BJ (cell line): ENCODE data around the gene SEZ6L. TPM values are rescaled to one million over a fixed set of nuclear protein-coding genes. Genes with fewer than 3 reads are reported as not detected.

Source experiments
- CTCF ChIA-PET: fragments of 350-600 bp; formaldehyde crosslinking; extraction: SDS; loops from one replicate; lab custom pipeline; 2021; ENCODE audit warnings: antibody characterized with exemption, inconsistent platforms; lab: Yijun Ruan, JAX
- POLR2A ChIA-PET: fragments of 300-600 bp; sonication (Branson Sonifier 250); formaldehyde crosslinking; extraction: SDS; loops from one replicate; lab custom pipeline; 2021; ENCODE audit warnings: antibody characterized with exemption; lab: Charles Lee
- DNase-seq: peaks from one replicate; pipeline ENCODE4 v3.0.0-alpha.2; 2011; ENCODE audit warnings: low read depth
- H3K27me3 ChIP-seq: 2 replicates; pipeline ENCODE4 v1.6.0; 2011; ENCODE audit warnings: low read length; ENCODE audit not compliant: control insufficient read depth, insufficient read depth
- H3K36me3 ChIP-seq: 2 replicates; pipeline ENCODE4 v1.5.1; 2011; ENCODE audit warnings: low read length; ENCODE audit not compliant: control insufficient read depth, insufficient read depth
- H3K4me3 ChIP-seq: 2 replicates; pipeline ENCODE4 v1.5.1; 2011; ENCODE audit warnings: low read depth, mild to moderate bottlenecking, control low read depth, low read length
- CTCF ChIP-seq: IDR thresholded peaks from 2 replicates; pipeline ENCODE4 v1.5.1; 2011; ENCODE audit warnings: low read depth, mild to moderate bottlenecking, control low read depth, inconsistent platforms, low read length, moderate library complexity; ENCODE audit not compliant: insufficient read depth
- polyA plus RNA-seq: library from polyadenylated mRNA; depleted of rRNA; stranded (reverse); fragments of >200 nt; gene quantifications from 2 replicates; pipeline ENCODE4 v1.2.3, GENCODE V29; 2011

SEZ6L gene
- polyA plus RNA-seq, 1 experiment, result 0.04 TPM

- Histone ChIP-seq H3K27me3 (peaks cover 2% of the 10 kb centered on the region; the same call in 1 of the 2 replicates), H3K4me3 (no peak overlapping the region), H3K36me3 (no peaks in the 10 kb centered on the region)
- ChIA-PET CTCF (interaction anchor here (0.7 to 3.0 kb wide), 4 partner anchors 8 to 552 kb away, joined by 3 to 12 read pairs (median 4); no protein-coding TSS in a partner anchor), POLR2A (no interaction called here)
- TF ChIP-seq CTCF, result no peak
- no peak for DNase-seq
These were observed 154.9 kb downstream of the SEZ6L start for GRCh38 chr22:26324150-26324549.

- POLR2A ChIA-PET, result no interaction called here
- DNase-seq, result no peak
- TF ChIP-seq CTCF, result no peak
- peaks cover 2% of the 10 kb centered on the region; the same call in 1 of the 2 replicates for H3K27me3 ChIP-seq
- CTCF ChIA-PET, result interaction anchor here (1.0 to 3.0 kb wide), 4 partner anchors 35 to 552 kb away, joined by 3 to 12 read pairs (median 8); no protein-coding TSS in a partner anchor
- no peak overlapping the region for H3K4me3 ChIP-seq
- no peaks in the 10 kb centered on the region for H3K36me3 ChIP-seq
These were observed 156.4 kb downstream of the SEZ6L start for GRCh38 chr22:26325641-26326040.

GRCh38 chr22:26326803-26327202 lies 157.5 kb downstream of the SEZ6L start:
- H3K27me3 ChIP-seq, result peaks cover 2% of the 10 kb centered on the region; the same call in 1 of the 2 replicates
- CTCF ChIA-PET, result interaction anchor here (2.7 kb wide), 1 partner anchor 34 kb away, joined by 11 read pairs; no protein-coding TSS in a partner anchor
- TF ChIP-seq CTCF, result no peak
- no peak overlapping the region for H3K4me3 ChIP-seq
- no peak for DNase-seq
- POLR2A ChIA-PET, result no interaction called here
- no peaks in the 10 kb centered on the region for H3K36me3 ChIP-seq

- Histone ChIP-seq H3K36me3 (no peaks in the 10 kb centered on the region), H3K27me3 (peaks cover 2% of the 10 kb centered on the region; the same call in 1 of the 2 replicates), H3K4me3 (no peak overlapping the region)
- no peak for DNase-seq
- ChIA-PET POLR2A (no interaction called here), CTCF (interaction anchor here (2.7 to 8.5 kb wide), 2 partner anchors 34 to 551 kb away, joined by 11 to 87 read pairs; no protein-coding TSS in a partner anchor)
- no peak for TF ChIP-seq CTCF
These were observed 158.0 kb downstream of the SEZ6L start for GRCh38 chr22:26327306-26327705.

- no peak overlapping the region for H3K4me3 ChIP-seq
- H3K36me3 ChIP-seq, result no peaks in the 10 kb centered on the region
- POLR2A ChIA-PET, result no interaction called here
- DNase-seq, result no peak
- peaks cover 6% of the 10 kb centered on the region for H3K27me3 ChIP-seq
- CTCF ChIA-PET, result interaction anchor here (1.0 to 8.5 kb wide), 2 partner anchors 156 to 552 kb away, joined by 3 to 87 read pairs; no protein-coding TSS in a partner anchor
- no peak for TF ChIP-seq CTCF
These were observed 159.0 kb downstream of the SEZ6L start for GRCh38 chr22:26328221-26328620.
